PC-9 (cell line): ENCODE data around the gene MAST4. TPM values are rescaled to one million over a fixed set of nuclear protein-coding genes. Genes with fewer than 3 reads are reported as not detected.

Source experiments
- BruUV-seq: library from RNA; stranded (reverse); fragments of 400-500 nt; replicated peaks from 2 replicates; lab custom pipeline; 2021; lab: Mats Ljungman, UMichigan
- CTCF ChIA-PET: fragments of 300-600 bp; sonication (Branson Sonifier 250); formaldehyde crosslinking; loops from one replicate; lab custom pipeline; 2022; ENCODE audit warnings: antibody characterized with exemption; lab: Charles Lee
- POLR2A ChIA-PET: fragments of 300-600 bp; sonication (Branson Sonifier 250); formaldehyde crosslinking; loops from one replicate; lab custom pipeline; 2022; ENCODE audit warnings: antibody characterized with exemption; ENCODE audit not compliant: unreplicated experiment; lab: Charles Lee
- DNase-seq, 2 experiments: peaks; one replicate each; pipeline versions ENCODE4 v3.0.0 to v3.0.0-alpha.2; 2015 to 2022; ENCODE audit warnings: mixed read lengths in 1 of 2
- H2AFZ ChIP-seq: fragments of 200-600 bp; sonication (generic); 2 replicates; pipeline ENCODE4 v1.8.1; 2017; ENCODE audit warnings: antibody characterized with exemption
- H3F3A ChIP-seq: fragments of 200-600 bp; sonication (generic); 2 replicates; pipeline ENCODE4 v1.8.1; 2017; ENCODE audit warnings: antibody characterized with exemption, mild to moderate bottlenecking, low read depth; ENCODE audit not compliant: insufficient read depth
- H3K27ac ChIP-seq: fragments of 200-600 bp; sonication (generic); 2 replicates; pipeline ENCODE4 v1.6.1; 2016; ENCODE audit warnings: mixed run types
- H3K27me3 ChIP-seq: fragments of 200-600 bp; sonication (generic); 2 replicates; pipeline ENCODE4 v1.6.1; 2016; ENCODE audit warnings: low read depth, mixed run types; ENCODE audit not compliant: insufficient read depth
- H3K36me3 ChIP-seq: fragments of 200-600 bp; sonication (generic); 2 replicates; pipeline ENCODE4 v1.6.1; 2016; ENCODE audit warnings: low read depth, mixed run types
- H3K4me1 ChIP-seq: fragments of 200-600 bp; sonication (generic); replicated peaks from 2 replicates; pipeline ENCODE4 v1.6.1; 2016; ENCODE audit warnings: mixed run types; ENCODE audit not compliant: insufficient read depth
- H3K4me2 ChIP-seq: fragments of 200-600 bp; sonication (generic); 2 replicates; pipeline ENCODE4 v1.6.1; 2017; ENCODE audit warnings: mixed run types
- H3K4me3 ChIP-seq: fragments of 200-600 bp; sonication (generic); 2 replicates; pipeline ENCODE4 v1.6.1; 2016; ENCODE audit warnings: mixed run types
- H3K79me2 ChIP-seq: fragments of 200-600 bp; sonication (generic); 2 replicates; pipeline ENCODE4 v1.6.1; 2017; ENCODE audit warnings: low read depth, mixed run types
- H3K9me2 ChIP-seq: fragments of 200-600 bp; sonication (generic); 2 replicates; pipeline ENCODE4 v1.8.1; 2017; ENCODE audit warnings: mild to moderate bottlenecking; ENCODE audit not compliant: insufficient read depth
- H3K9me3 ChIP-seq: fragments of 200-600 bp; sonication (generic); 2 replicates; pipeline ENCODE4 v1.8.1; 2016; ENCODE audit warnings: low read depth; ENCODE audit not compliant: insufficient read depth
- H4K20me1 ChIP-seq: fragments of 200-600 bp; sonication (generic); 2 replicates; pipeline ENCODE4 v1.8.1; 2017; ENCODE audit not compliant: insufficient read depth
- CTCF ChIP-seq: fragments of 200-600 bp; sonication (generic); conservative IDR thresholded peaks from 2 replicates; pipeline ENCODE4 v1.6.1; 2017; ENCODE audit warnings: mixed run types, antibody characterized with exemption, mild to moderate bottlenecking, moderate library complexity
- EZH2 ChIP-seq: fragments of 200-600 bp; sonication (generic); IDR thresholded peaks from 2 replicates; pipeline ENCODE4 v1.8.0; 2017; ENCODE audit warnings: antibody characterized with exemption, low read depth
- intact Hi-C: fragments of 100-400 bp; cut with micrococcal nuclease; formaldehyde crosslinking; loops from one replicate; pipeline ENCODE4 v1.10.0; 2022; ENCODE audit not compliant: unreplicated experiment
- total RNA-seq: library from RNA; stranded (reverse); gene quantifications from 2 replicates; pipeline ENCODE4 v1.2.3, GENCODE V29; 2021

Gene MAST4
- total RNA-seq, 1 experiment from 2014 or later: 19.3 TPM

GRCh38 chr5:66987949-66988838 is 392.0 kb downstream of the MAST4 start:
- Histone ChIP-seq H3K27me3 (no peaks in the 10 kb centered on the region), H3K36me3 (no peaks in the 10 kb centered on the region), H3K4me3 (no peak overlapping the region), H3F3A (no peaks in the 10 kb centered on the region), H3K9me3 (0 out of 2 replicates have a peak, but pooled peaks cover 2% of the 10 kb centered on the region), H4K20me1 (no peaks in the 10 kb centered on the region), H3K4me2 (no peak overlapping the region), H2AFZ (no peak overlapping the region), H3K79me2 (no peaks in the 10 kb centered on the region), H3K9me2 (no peaks in the 10 kb centered on the region), H3K4me1 (peaks cover 21% of the 10 kb centered on the region), H3K27ac (no peak overlapping the region)
- ChIA-PET POLR2A (no interaction called here), CTCF (no interaction called here)
- BruUV-seq: no TSS peak
- intact Hi-C loops: loop anchor here (5.0 kb wide), 1 partner anchor 164 kb away; no protein-coding TSS in a partner anchor
- no peak for DNase-seq
- TF ChIP-seq CTCF (peak; percentile 89), EZH2 (no peak)

- Histone ChIP-seq H3K4me2 (no peak overlapping the region), H3K36me3 (no peaks in the 10 kb centered on the region)
- CTCF ChIA-PET: interaction anchor here (0.5 kb wide), 1 partner anchor 159 kb away, joined by 3 read pairs; no protein-coding TSS in a partner anchor
These were observed 393.1 kb downstream of the MAST4 start for GRCh38 chr5:66989286-66989685.

More at GRCh38 chr5:66989286-66989685, 393.1 kb downstream of the MAST4 start:
- TF ChIP-seq EZH2: no peak
- no peak for TF ChIP-seq CTCF
- H2AFZ ChIP-seq: no peak overlapping the region
- no peak overlapping the region for H3K27ac ChIP-seq
- POLR2A ChIA-PET: interaction anchor here (0.6 to 0.8 kb wide), 4 partner anchors 9 to 1282 kb away, joined by 3 to 9 read pairs (median 6); no protein-coding TSS in a partner anchor
- H3K4me3 ChIP-seq: no peak overlapping the region
- 0 out of 2 replicates have a peak, but pooled peaks cover 2% of the 10 kb centered on the region for H3K9me3 ChIP-seq
- no peaks in the 10 kb centered on the region for H3K27me3 ChIP-seq
- no peaks in the 10 kb centered on the region for H3F3A ChIP-seq
- DNase-seq: peak; percentile 37 to 56
- intact Hi-C loops: loop anchor here (5.0 kb wide), 1 partner anchor 163 kb away; no protein-coding TSS in a partner anchor
- H3K79me2 ChIP-seq: no peaks in the 10 kb centered on the region
- BruUV-seq: no TSS peak
- H4K20me1 ChIP-seq: no peaks in the 10 kb centered on the region
- H3K4me1 ChIP-seq: peaks cover 29% of the 10 kb centered on the region
- H3K9me2 ChIP-seq: no peaks in the 10 kb centered on the region
